ENCODE data around the gene MYH9. TPM values are rescaled to one million over a fixed set of nuclear protein-coding genes. Genes with fewer than 3 reads are reported as not detected.
"Not testable (repeated sequence)": the region's sequence is repeated elsewhere in the genome, so short reads cannot be mapped to it uniquely, and the experiment has no call there.

Gene MYH9
- total RNA-seq (1,000 to 10,000 TPM; 1,564 to 1,890 TPM), polyA plus RNA-seq (100 to 1,000 TPM; 170 to 572 TPM)
- long read RNA-seq, donor 1, full-length matches to known transcripts = 2 of 1,660 reads
- long read RNA-seq, donor 1, partial matches to known transcripts = 1,368 of 1,660 reads
- long read RNA-seq, donor 1, other reads (novel, unspliced or antisense) = 290 of 1,660 reads
- long read RNA-seq, donor 2, full-length matches to known transcripts = 94 of 905 reads
- long read RNA-seq, donor 2, partial matches to known transcripts = 720 of 905 reads
- long read RNA-seq, donor 2, other reads (novel, unspliced or antisense) = 91 of 905 reads

GRCh38 chr22:36387959-36388726, at the start of gene MYH9:
TSS of gene MYH9 (minus strand) at chr22:36387967. CDS start at chr22:36349236, 38,731 bp downstream.
- H3K27me3 ChIP-seq (ENCODE audit: control insufficient read depth in 1 of 2, insufficient read depth in 2 of 2, low read length in 1 of 2) = no peaks in the 10 kb centered on the region
- DNase-seq (peak; percentile 100), ATAC-seq (ENCODE audit: low FRiP score) (peak; percentile 95)
- H3K9me3 ChIP-seq (ENCODE audit: control insufficient read depth, low read length) = no peaks in the 10 kb centered on the region
- intact Hi-C loops (cut with DNase I) = loop anchor here (2.0 kb wide), 3 partner anchors 57 to 77 kb away; no protein-coding TSS in a partner anchor
- H3K4me3 ChIP-seq (ENCODE audit: low read length in 2 of 2) = peak within 1 kb of the TSS; percentile 60 to 95
- WGBS, 2 donors = 2 to 3% methylated on average over 52 of the region's 52 CpGs
- H3K27ac ChIP-seq (ENCODE audit: low read depth in 1 of 2, low read length in 2 of 2) = peak within 1 kb of the TSS; percentile 81 to 84
- no peaks in the 10 kb centered on the region for H3K4me1 ChIP-seq (ENCODE audit: control insufficient read depth in 1 of 2, insufficient read depth in 2 of 2, low read length in 2 of 2)
- H3K36me3 ChIP-seq (ENCODE audit: control insufficient read depth in 1 of 2, insufficient read depth in 2 of 2, low read length in 1 of 2) = no peaks in the 10 kb centered on the region

- H3K9me3 ChIP-seq (ENCODE audit: control insufficient read depth, low read length) = no peaks in the 10 kb centered on the region
- ATAC-seq (ENCODE audit: low FRiP score) (no peak), DNase-seq (no peak)
- H3K4me3 ChIP-seq (ENCODE audit: low read length in 2 of 2) = no peak overlapping the region
- 83 to 88% methylated on average over 16 of the region's 16 CpGs for WGBS, 2 donors
- H3K27me3 ChIP-seq (ENCODE audit: control insufficient read depth in 1 of 2, insufficient read depth in 2 of 2, low read length in 1 of 2) = no peaks in the 10 kb centered on the region
- intact Hi-C loops (cut with DNase I) = no loop called here
- H3K36me3 ChIP-seq (ENCODE audit: control insufficient read depth in 1 of 2, insufficient read depth in 2 of 2, low read length in 1 of 2) = no peaks in the 10 kb centered on the region
- H3K4me1 ChIP-seq (ENCODE audit: control insufficient read depth in 1 of 2, insufficient read depth in 2 of 2, low read length in 2 of 2) = no peaks in the 10 kb centered on the region
- H3K27ac ChIP-seq (ENCODE audit: low read depth in 1 of 2, low read length in 2 of 2) = no peak overlapping the region
Observed at GRCh38 chr22:36435516-36436415, 48.0 kb upstream of the MYH9 start.

- H3K4me1 ChIP-seq (ENCODE audit: control insufficient read depth in 1 of 2, insufficient read depth in 2 of 2, low read length in 2 of 2) = no peaks in the 10 kb centered on the region
- intact Hi-C loops (cut with DNase I) = loop anchor here in 1 of 2 donors (5.0 kb wide), 1 partner anchor 36 kb away; no protein-coding TSS in a partner anchor
- H3K27me3 ChIP-seq (ENCODE audit: control insufficient read depth in 1 of 2, insufficient read depth in 2 of 2, low read length in 1 of 2) = no peaks in the 10 kb centered on the region
- peak; percentile 15 for ATAC-seq (ENCODE audit: low FRiP score)
- 63% methylated on average over 14 of the region's 14 CpGs for WGBS, 2 donors
- no peak for DNase-seq
- no peaks in the 10 kb centered on the region for H3K9me3 ChIP-seq (ENCODE audit: control insufficient read depth, low read length)
- H3K27ac ChIP-seq (ENCODE audit: low read depth in 1 of 2, low read length in 2 of 2) = no peak overlapping the region
- no peaks in the 10 kb centered on the region for H3K36me3 ChIP-seq (ENCODE audit: control insufficient read depth in 1 of 2, insufficient read depth in 2 of 2, low read length in 1 of 2)
- no peak overlapping the region for H3K4me3 ChIP-seq (ENCODE audit: low read length in 2 of 2)
Observed at GRCh38 chr22:36433318-36434231, 45.8 kb upstream of the MYH9 start.

GRCh38 chr22:36432592-36433317, 45.0 kb upstream of the MYH9 start:
- Histone ChIP-seq H3K27ac (ENCODE audit: low read depth in 1 of 2, low read length in 2 of 2) (no peak overlapping the region), H3K4me1 (ENCODE audit: control insufficient read depth in 1 of 2, insufficient read depth in 2 of 2, low read length in 2 of 2) (no peaks in the 10 kb centered on the region), H3K4me3 (ENCODE audit: low read length in 2 of 2) (no peak overlapping the region), H3K9me3 (ENCODE audit: control insufficient read depth, low read length) (no peaks in the 10 kb centered on the region), H3K27me3 (ENCODE audit: control insufficient read depth in 1 of 2, insufficient read depth in 2 of 2, low read length in 1 of 2) (no peaks in the 10 kb centered on the region), H3K36me3 (ENCODE audit: control insufficient read depth in 1 of 2, insufficient read depth in 2 of 2, low read length in 1 of 2) (no peaks in the 10 kb centered on the region)
- ATAC-seq (ENCODE audit: low FRiP score) = peak; percentile 7
- 79 to 80% methylated on average over 15 of the region's 15 CpGs for WGBS, 2 donors
- intact Hi-C loops (cut with DNase I) = loop anchor here in 1 of 2 donors (5.0 kb wide), 1 partner anchor 35 kb away; no protein-coding TSS in a partner anchor
- no peak for DNase-seq

- no peak overlapping the region for H3K27ac ChIP-seq (ENCODE audit: low read depth in 1 of 2, low read length in 2 of 2)
- H3K36me3 ChIP-seq (ENCODE audit: control insufficient read depth in 1 of 2, insufficient read depth in 2 of 2, low read length in 1 of 2) = no peaks in the 10 kb centered on the region
- no peaks in the 10 kb centered on the region for H3K4me1 ChIP-seq (ENCODE audit: control insufficient read depth in 1 of 2, insufficient read depth in 2 of 2, low read length in 2 of 2)
- whole genome bisulfite sequencing, 2 donors = 91 to 93% methylated on average over 9 of the region's 9 CpGs
- intact Hi-C loops (cut with DNase I) = loop anchor here in 1 of 2 donors (5.0 kb wide), 1 partner anchor 35 kb away; no protein-coding TSS in a partner anchor
- H3K4me3 ChIP-seq (ENCODE audit: low read length in 2 of 2) = no peak overlapping the region
- no peaks in the 10 kb centered on the region for H3K27me3 ChIP-seq (ENCODE audit: control insufficient read depth in 1 of 2, insufficient read depth in 2 of 2, low read length in 1 of 2)
- no peaks in the 10 kb centered on the region for H3K9me3 ChIP-seq (ENCODE audit: control insufficient read depth, low read length)
- ATAC-seq (ENCODE audit: low FRiP score) (no peak), DNase-seq (no peak)
Observed at GRCh38 chr22:36431977-36432376, 44.2 kb upstream of the MYH9 start.

GRCh38 chr22:36430863-36431262, 43.1 kb upstream of the MYH9 start:
- Histone ChIP-seq H3K36me3 (ENCODE audit: control insufficient read depth in 1 of 2, insufficient read depth in 2 of 2, low read length in 1 of 2) (no peaks in the 10 kb centered on the region), H3K9me3 (ENCODE audit: control insufficient read depth, low read length) (no peaks in the 10 kb centered on the region), H3K27me3 (ENCODE audit: control insufficient read depth in 1 of 2, insufficient read depth in 2 of 2, low read length in 1 of 2) (no peaks in the 10 kb centered on the region), H3K27ac (ENCODE audit: low read depth in 1 of 2, low read length in 2 of 2) (no peak overlapping the region), H3K4me1 (ENCODE audit: control insufficient read depth in 1 of 2, insufficient read depth in 2 of 2, low read length in 2 of 2) (no peaks in the 10 kb centered on the region), H3K4me3 (ENCODE audit: low read length in 2 of 2) (no peak overlapping the region)
- 87 to 89% methylated on average over 9 of the region's 9 CpGs for WGBS, 2 donors
- ATAC-seq (ENCODE audit: low FRiP score) (no peak), DNase-seq (no peak)
- intact Hi-C loops (cut with DNase I) = loop anchor here in 1 of 2 donors (5.0 kb wide), 1 partner anchor 34 kb away; no protein-coding TSS in a partner anchor

GRCh38 chr22:36427952-36428351, 40.2 kb upstream of the MYH9 start:
- H3K27me3 ChIP-seq (ENCODE audit: control insufficient read depth in 1 of 2, insufficient read depth in 2 of 2, low read length in 1 of 2); H3K4me1 ChIP-seq (ENCODE audit: control insufficient read depth in 1 of 2, insufficient read depth in 2 of 2, low read length in 2 of 2); DNase-seq; H3K9me3 ChIP-seq (ENCODE audit: control insufficient read depth, low read length); H3K27ac ChIP-seq (ENCODE audit: low read depth in 1 of 2, low read length in 2 of 2); intact Hi-C loops (cut with DNase I); H3K36me3 ChIP-seq (ENCODE audit: control insufficient read depth in 1 of 2, insufficient read depth in 2 of 2, low read length in 1 of 2); H3K4me3 ChIP-seq (ENCODE audit: low read length in 2 of 2); ATAC-seq (ENCODE audit: low FRiP score): not testable (repeated sequence)
- WGBS, 2 donors = 93 to 95% methylated on average over 11 of the region's 11 CpGs

Data from aorta (tissue), 5 donors.